GM21576 (cell line): ENCODE data around the gene XYLT2.
A peak's percentile ranks its signal among the peaks of the same experiment; 100 is the strongest.
"Not testable (repeated sequence)": the region's sequence is repeated elsewhere in the genome, so short reads cannot be mapped to it uniquely, and the experiment has no call there.

Source experiments
- ATAC-seq: cut with Tn5 transposase; IDR thresholded peaks from one replicate; pipeline ENCODE4 v1.9.1; 2021; ENCODE audit warnings: mild to moderate bottlenecking, moderate library complexity; ENCODE audit not compliant: unreplicated experiment

Gene XYLT2

GRCh38 chr17:50345432-50346312 lies at the start of gene XYLT2:
Gene XYLT2 (plus strand): TSS chr17:50346126. CDS start chr17:50346141, 15 bp downstream.
- peak; percentile 72 for ATAC-seq

- no peak for ATAC-seq
These were observed 48.5 kb upstream of the XYLT2 start for GRCh38 chr17:50297407-50297865.

GRCh38 chr17:50298018-50298417 lies 47.9 kb upstream of the XYLT2 start:
- ATAC-seq = no peak

- no peak for ATAC-seq
These were observed 46.1 kb upstream of the XYLT2 start for GRCh38 chr17:50299776-50300175.

GRCh38 chr17:50300824-50301223 lies 45.1 kb upstream of the XYLT2 start:
- ATAC-seq = not testable (repeated sequence)

- ATAC-seq = no peak
These were observed 43.9 kb upstream of the XYLT2 start for GRCh38 chr17:50301891-50302584.

GRCh38 chr17:50303051-50303450 lies 42.9 kb upstream of the XYLT2 start:
- no peak for ATAC-seq

- ATAC-seq = no peak
These were observed 42.3 kb upstream of the XYLT2 start for GRCh38 chr17:50303596-50303995.

GRCh38 chr17:50304781-50305404 lies 41.0 kb upstream of the XYLT2 start:
- ATAC-seq = no peak

GRCh38 chr17:50307654-50308053 lies 38.3 kb upstream of the XYLT2 start:
- ATAC-seq = no peak

GRCh38 chr17:50308666-50309065 lies 37.3 kb upstream of the XYLT2 start:
- no peak for ATAC-seq

GRCh38 chr17:50310455-50311111 lies 35.3 kb upstream of the XYLT2 start:
- no peak for ATAC-seq

- peak; percentile 43 for ATAC-seq
These were observed 34.8 kb upstream of the XYLT2 start for GRCh38 chr17:50311112-50311460.

- no peak for ATAC-seq
These were observed 34.4 kb upstream of the XYLT2 start for GRCh38 chr17:50311483-50311882.

GRCh38 chr17:50312308-50312707 lies 33.6 kb upstream of the XYLT2 start:
- ATAC-seq = no peak

GRCh38 chr17:50314456-50315011 lies 31.4 kb upstream of the XYLT2 start:
- no peak for ATAC-seq

- ATAC-seq = no peak
These were observed 29.8 kb upstream of the XYLT2 start for GRCh38 chr17:50316016-50316587.

- ATAC-seq = not testable (repeated sequence)
These were observed 29.3 kb upstream of the XYLT2 start for GRCh38 chr17:50316660-50317059.

GRCh38 chr17:50317121-50317520 lies 28.8 kb upstream of the XYLT2 start:
- no peak for ATAC-seq

- ATAC-seq = no peak
These were observed 27.2 kb upstream of the XYLT2 start for GRCh38 chr17:50318501-50319285.
